ENCODE data around the gene DNAJC5. TPM values are rescaled to one million over a fixed set of nuclear protein-coding genes. Genes with fewer than 3 reads are reported as not detected.

The DNAJC5 gene
- total and polyA plus RNA-seq, 2 of the 8 experiments (the other 6 are each of a cell fraction or from before 2014, with no cell fraction given) = 19.2 to 31.2 TPM

DNA sequence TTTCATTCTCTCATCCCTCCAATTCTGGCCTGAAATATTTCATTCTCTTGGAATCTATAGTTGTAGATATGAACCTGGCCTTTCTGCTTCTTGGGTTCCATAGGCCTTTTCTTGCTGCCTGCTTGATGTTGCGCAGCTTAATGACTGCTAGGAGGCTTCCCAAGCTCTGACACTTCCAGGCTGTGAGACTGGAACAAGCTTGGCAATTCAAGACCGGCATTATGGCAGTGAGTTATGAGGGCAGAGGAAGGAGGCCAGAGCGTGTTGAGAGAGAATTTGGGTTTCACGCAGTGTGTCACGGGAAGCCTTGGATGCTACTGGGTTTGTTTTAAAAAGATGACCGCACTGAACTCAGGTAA lies 948 bp upstream of the DNAJC5 start (continued):
- TF ChIP-seq CHD7 (IDR thresholded peaks at IDR 0.05; ENCODE audit: insufficient replicate concordance, low read length) (no peak), NRF1 (IDR thresholded peaks at IDR 0.05; ENCODE audit: low read depth, low read length) (no peak)

All from H1 (cell line).